Hepatocyte (in vitro differentiated cells): ENCODE measurements around the gene AP1S2. TPM values are rescaled to one million over a fixed set of nuclear protein-coding genes. Genes with fewer than 3 reads are reported as not detected.

ENCODE experiments used
- DNase-seq: peaks from one replicate; pipeline ENCODE4 v3.0.0-alpha.2; 2016; ENCODE audit warnings: low spot score
- H2AFZ ChIP-seq: fragments of 200-600 bp; sonication (generic); 2 replicates; pipeline ENCODE4 v1.6.0; 2016; ENCODE audit warnings: antibody characterized with exemption, mild to moderate bottlenecking
- H3K27ac ChIP-seq: fragments of 200-600 bp; sonication (generic); 2 replicates; pipeline ENCODE4 v1.5.1; 2016; ENCODE audit warnings: mild to moderate bottlenecking
- H3K27me3 ChIP-seq: fragments of 200-600 bp; sonication (generic); 2 replicates; pipeline ENCODE4 v1.6.1; 2016
- H3K36me3 ChIP-seq: fragments of 200-600 bp; sonication (generic); replicated peaks from 2 replicates; pipeline ENCODE4 v1.5.1; 2016; ENCODE audit warnings: low read depth; ENCODE audit not compliant: insufficient read depth
- H3K4me1 ChIP-seq: fragments of 200-600 bp; sonication (generic); 2 replicates; pipeline ENCODE4 v1.5.1; 2016; ENCODE audit warnings: mild to moderate bottlenecking, moderate library complexity; ENCODE audit not compliant: insufficient read depth
- H3K4me2 ChIP-seq: fragments of 200-600 bp; sonication (generic); 2 replicates; pipeline ENCODE4 v1.6.0; 2016
- H3K4me3 ChIP-seq: fragments of 200-600 bp; sonication (generic); 2 replicates; pipeline ENCODE4 v1.5.1; 2016; ENCODE audit warnings: mild to moderate bottlenecking
- H3K79me2 ChIP-seq: fragments of 200-600 bp; sonication (generic); 2 replicates; pipeline ENCODE4 v1.6.0; 2017; ENCODE audit warnings: mild to moderate bottlenecking
- H3K9me2 ChIP-seq: fragments of 200-600 bp; sonication (generic); replicated peaks from 2 replicates; pipeline ENCODE4 v1.6.0; 2017; ENCODE audit warnings: mild to moderate bottlenecking; ENCODE audit not compliant: insufficient read depth
- H3K9me3 ChIP-seq: fragments of 200-600 bp; sonication (generic); 2 replicates; pipeline ENCODE4 v1.5.1; 2016; ENCODE audit warnings: low read depth, mild to moderate bottlenecking
- H4K20me1 ChIP-seq: fragments of 200-600 bp; sonication (generic); 2 replicates; pipeline ENCODE4 v1.6.0; 2016; ENCODE audit warnings: mild to moderate bottlenecking; ENCODE audit not compliant: insufficient read depth, poor library complexity, severe bottlenecking
- EZH2 ChIP-seq: fragments of 200-600 bp; sonication (generic); IDR thresholded peaks from 2 replicates; pipeline ENCODE4 v1.6.1; 2016; ENCODE audit warnings: antibody characterized with exemption, mild to moderate bottlenecking, borderline replicate concordance
- EZH2phosphoT487 ChIP-seq: fragments of 200-600 bp; sonication (generic); IDR thresholded peaks from one replicate; pipeline ENCODE4 v1.6.1; 2018; ENCODE audit warnings: antibody characterized with exemption, mild to moderate bottlenecking, low read depth, moderate library complexity; ENCODE audit not compliant: unreplicated experiment, severe bottlenecking
- WGBS: methylation state at CpG from one replicate; pipeline ENCODE4 v1.1.6; 2016; ENCODE audit warnings: low lambda C conversion rate; ENCODE audit errors: missing lambda C conversion rate; 5-methylcytosine and 5-hydroxymethylcytosine counted together
- polyA plus RNA-seq: library from polyadenylated mRNA; unstranded; fragments of >200 nt; fragmentation: Nextera tagmentation; extraction: Ambion mirVana; gene quantifications from 2 replicates; pipeline ENCODE4 v1.2.1, GENCODE V29; 2016
- total RNA-seq: library from RNA; depleted of rRNA; stranded (reverse); fragments of >200 nt; gene quantifications from 2 replicates; pipeline ENCODE4 v1.2.3, GENCODE V29; 2014
- TF ChIP-seq, protein P1 (sequence below): fragments of 200-600 bp; sonication (generic); IDR thresholded peaks from 2 replicates; pipeline ENCODE4 v1.5.1; 2016; ENCODE audit warnings: antibody characterized with exemption, mild to moderate bottlenecking; ENCODE audit not compliant: poor library complexity

The AP1S2 gene
- total RNA-seq = 64.9 and 69.2 TPM in 2 replicates
- 29.0 and 36.9 TPM in 2 replicates for polyA plus RNA-seq

DNA sequence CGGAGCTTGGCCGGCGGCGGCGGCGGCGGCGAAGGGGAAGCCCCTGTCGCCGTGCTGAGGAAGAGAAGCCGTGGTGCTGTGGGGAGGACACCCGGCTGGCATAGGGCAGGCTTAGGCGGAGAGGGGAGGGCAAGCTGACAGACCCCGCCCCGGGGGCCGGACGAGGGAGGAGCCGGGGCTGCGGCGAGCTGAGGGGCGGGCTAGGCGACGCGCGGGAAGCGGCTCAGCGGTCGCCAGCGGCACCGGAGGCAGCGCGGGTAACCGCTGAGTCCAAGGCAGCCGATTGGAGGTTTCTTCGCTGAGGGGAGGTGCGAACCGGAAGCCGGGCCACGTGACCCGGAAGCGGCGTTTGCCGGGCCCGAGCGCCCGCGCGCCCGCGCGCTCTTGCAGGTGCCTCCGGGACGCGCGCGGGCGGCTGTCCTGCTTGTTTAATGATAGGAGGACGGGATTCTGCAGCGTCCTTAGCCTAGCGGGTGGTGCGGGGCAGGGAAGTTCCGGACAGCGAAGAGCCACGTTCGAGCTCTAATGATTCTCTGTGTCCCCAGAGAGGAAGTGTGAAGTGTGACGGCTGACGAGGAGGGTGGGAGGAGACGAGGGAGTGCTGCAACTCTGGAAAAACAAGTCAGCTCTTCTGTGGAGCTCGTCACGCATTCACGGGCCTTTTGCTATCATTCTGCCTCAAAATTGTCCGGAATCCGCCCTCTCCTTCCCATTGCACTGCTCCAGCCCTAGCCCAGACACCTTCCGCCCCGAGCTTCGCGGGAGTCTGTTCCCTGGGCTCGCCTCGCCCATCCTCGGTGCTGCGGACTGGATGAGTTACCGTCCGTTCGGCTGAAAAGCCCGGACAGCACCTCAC lies at the start of gene AP1S2:
Gene AP1S2, minus strand, starts transcription at position 102 of the 856 bp plus-strand sequence. CDS start 2,289 bp downstream, outside the sequence.
- Histone ChIP-seq H3K9me2 (no peaks in the 10 kb centered on the region), H2AFZ (peak within 1 kb of the TSS; percentile 65)

DNA sequence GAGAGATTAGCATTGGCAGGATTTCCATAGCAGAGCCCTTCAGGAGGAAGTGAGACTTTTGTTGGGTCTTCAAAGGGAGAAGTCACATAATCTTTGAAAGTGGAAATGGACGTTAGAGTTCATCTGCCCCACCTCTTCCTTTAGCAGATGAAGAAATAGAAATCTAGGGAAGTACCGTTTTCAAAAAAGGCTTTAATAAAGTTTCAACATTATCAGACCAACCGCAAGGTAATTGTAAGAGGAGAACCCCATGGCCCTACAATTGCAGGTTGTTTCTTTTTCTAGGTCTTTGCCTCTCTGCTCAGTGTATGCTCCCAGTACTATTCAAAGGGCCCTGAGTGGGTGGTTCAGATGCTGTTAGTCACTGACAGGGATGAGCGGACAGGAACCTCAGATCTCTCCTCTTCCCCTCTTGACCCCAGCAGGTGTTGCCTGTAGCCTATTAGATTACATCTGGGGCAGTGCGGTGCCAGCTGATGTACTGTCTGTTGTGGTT lies 48.6 kb upstream of the AP1S2 start:
- no peaks in the 10 kb centered on the region for H3K9me2 ChIP-seq
- TF ChIP-seq, protein P1, sequence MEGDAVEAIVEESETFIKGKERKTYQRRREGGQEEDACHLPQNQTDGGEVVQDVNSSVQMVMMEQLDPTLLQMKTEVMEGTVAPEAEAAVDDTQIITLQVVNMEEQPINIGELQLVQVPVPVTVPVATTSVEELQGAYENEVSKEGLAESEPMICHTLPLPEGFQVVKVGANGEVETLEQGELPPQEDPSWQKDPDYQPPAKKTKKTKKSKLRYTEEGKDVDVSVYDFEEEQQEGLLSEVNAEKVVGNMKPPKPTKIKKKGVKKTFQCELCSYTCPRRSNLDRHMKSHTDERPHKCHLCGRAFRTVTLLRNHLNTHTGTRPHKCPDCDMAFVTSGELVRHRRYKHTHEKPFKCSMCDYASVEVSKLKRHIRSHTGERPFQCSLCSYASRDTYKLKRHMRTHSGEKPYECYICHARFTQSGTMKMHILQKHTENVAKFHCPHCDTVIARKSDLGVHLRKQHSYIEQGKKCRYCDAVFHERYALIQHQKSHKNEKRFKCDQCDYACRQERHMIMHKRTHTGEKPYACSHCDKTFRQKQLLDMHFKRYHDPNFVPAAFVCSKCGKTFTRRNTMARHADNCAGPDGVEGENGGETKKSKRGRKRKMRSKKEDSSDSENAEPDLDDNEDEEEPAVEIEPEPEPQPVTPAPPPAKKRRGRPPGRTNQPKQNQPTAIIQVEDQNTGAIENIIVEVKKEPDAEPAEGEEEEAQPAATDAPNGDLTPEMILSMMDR = no peak
- TF ChIP-seq EZH2phosphoT487 (no peak), EZH2 (no peak)
- H4K20me1 ChIP-seq = no peaks in the 10 kb centered on the region
- H3K4me2 ChIP-seq = no peak overlapping the region
- no peaks in the 10 kb centered on the region for H3K79me2 ChIP-seq
- no peaks in the 10 kb centered on the region for H3K4me1 ChIP-seq
- H3K36me3 ChIP-seq = no peaks in the 10 kb centered on the region
- H3K4me3 ChIP-seq = no peak overlapping the region
- no peak for DNase-seq
- no peak overlapping the region for H2AFZ ChIP-seq
- H3K27ac ChIP-seq = no peak overlapping the region
- no peaks in the 10 kb centered on the region for H3K27me3 ChIP-seq
- 88% methylated on average over 5 of the region's 5 CpGs for WGBS
- H3K9me3 ChIP-seq = no peaks in the 10 kb centered on the region

More for the DNA sequence above, at the start of gene AP1S2:
- peaks cover 6% of the 10 kb centered on the region for H3K4me1 ChIP-seq
- TF ChIP-seq, protein P1 = no peak
- TF ChIP-seq EZH2 (no peak), EZH2phosphoT487 (no peak)
- H3K4me2 ChIP-seq = peak within 1 kb of the TSS; percentile 92
- H3K27ac ChIP-seq = peak within 1 kb of the TSS; percentile 79
- no peaks in the 10 kb centered on the region for H3K27me3 ChIP-seq
- peaks cover 24% of the 10 kb centered on the region for H3K79me2 ChIP-seq
- H3K4me3 ChIP-seq = peak within 1 kb of the TSS; percentile 83
- peak; percentile 98 for DNase-seq
- under 1% methylated on average over 69 of the region's 85 CpGs for WGBS
- H3K36me3 ChIP-seq = no peaks in the 10 kb centered on the region
- no peaks in the 10 kb centered on the region for H4K20me1 ChIP-seq
- H3K9me3 ChIP-seq = no peaks in the 10 kb centered on the region

DNA sequence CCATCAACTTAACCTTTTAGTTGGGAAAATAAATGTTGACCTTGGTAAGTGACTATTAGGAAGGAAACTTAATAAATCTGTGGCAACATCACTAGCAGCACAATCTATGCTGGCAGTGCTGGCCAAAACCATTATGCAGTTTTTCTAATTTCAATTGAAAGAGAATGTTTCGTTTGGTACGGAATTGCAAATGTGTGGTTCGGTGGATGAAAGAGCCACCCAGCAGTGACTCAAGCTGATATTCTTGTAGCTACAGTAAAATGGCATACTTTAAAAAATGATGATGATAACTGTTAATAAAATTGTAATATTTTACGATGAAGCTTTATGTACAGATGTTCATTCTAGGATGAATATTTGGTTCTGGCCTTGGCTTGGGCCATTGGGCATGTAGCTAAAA lies 40.7 kb upstream of the AP1S2 start:
- 91% methylated on average over 4 of the region's 4 CpGs for WGBS
- Histone ChIP-seq H2AFZ (no peak overlapping the region), H3K4me2 (no peak overlapping the region), H3K36me3 (no peaks in the 10 kb centered on the region), H4K20me1 (no peaks in the 10 kb centered on the region), H3K4me1 (no peaks in the 10 kb centered on the region), H3K27ac (no peak overlapping the region), H3K27me3 (no peaks in the 10 kb centered on the region), H3K4me3 (no peak overlapping the region), H3K9me3 (no peaks in the 10 kb centered on the region), H3K79me2 (no peaks in the 10 kb centered on the region), H3K9me2 (no peaks in the 10 kb centered on the region)
- TF ChIP-seq, protein P1 = no peak
- TF ChIP-seq EZH2 (no peak), EZH2phosphoT487 (no peak)
- DNase-seq = no peak
